SK-MEL-5 (cell line): ENCODE measurements around the gene ST8SIA3. TPM values are rescaled to one million over a fixed set of nuclear protein-coding genes. Genes with fewer than 3 reads are reported as not detected.

ENCODE experiments used
- total RNA-seq: library from RNA; depleted of rRNA; stranded (reverse); fragments of >200 nt; shearing (Covaris generic); gene quantifications from 2 replicates; pipeline ENCODE4 v1.2.3, GENCODE V29; 2014; rRNA removed

The ST8SIA3 gene
- total RNA-seq, 1 experiment from 2014 or later = not detected

Other genes starting within 250 kb of the ST8SIA3 start
- not detected in 2 replicates for gene BOD1L2, start 205.5 kb upstream of the ST8SIA3 start, total RNA-seq
- 1.8 and 2.0 TPM in 2 replicates for gene ONECUT2, start 82.8 kb downstream of the ST8SIA3 start, total RNA-seq
- 38.2 and 41.7 TPM in 2 replicates for gene FECH, start 234.1 kb downstream of the ST8SIA3 start, total RNA-seq